Activated CD8-positive, alpha-beta memory T cell treated with anti-CD3 and anti-CD28 coated beads for 48 hours (primary cell): Measurements from ENCODE around the gene RALGPS2.

ENCODE experiments used
- DNase-seq, 3 experiments: peaks; one replicate each; pipeline ENCODE4 v3.0.0-alpha.2; 2020; ENCODE audit warnings: low read depth in 2 of 3, low spot score in 2 of 3

RALGPS2 gene

GRCh38 chr1:178724728-178725465 is at the start of gene RALGPS2:
Gene RALGPS2 (plus strand): TSS chr1:178725244. CDS start chr1:178776765, 51,521 bp downstream.
- DNase-seq: peak in 2 of 3 experiments; percentile 3 to 12

- DNase-seq: no peak
These were observed 45.8 kb upstream of the RALGPS2 start for GRCh38 chr1:178679237-178679636.

GRCh38 chr1:178682429-178682828 is 42.6 kb upstream of the RALGPS2 start:
- DNase-seq: no peak

- no peak for DNase-seq
These were observed 42.2 kb upstream of the RALGPS2 start for GRCh38 chr1:178682886-178683285.

GRCh38 chr1:178683291-178683690 is 41.8 kb upstream of the RALGPS2 start:
- DNase-seq: no peak

- no peak for DNase-seq
These were observed 40.9 kb upstream of the RALGPS2 start for GRCh38 chr1:178684111-178684510.

GRCh38 chr1:178684542-178685000 is 40.5 kb upstream of the RALGPS2 start:
- no peak for DNase-seq

GRCh38 chr1:178686407-178686806 is 38.6 kb upstream of the RALGPS2 start:
- DNase-seq: no peak

GRCh38 chr1:178688244-178688643 is 36.8 kb upstream of the RALGPS2 start:
- no peak for DNase-seq

- DNase-seq: no peak
These were observed 35.3 kb upstream of the RALGPS2 start for GRCh38 chr1:178689769-178690168.

GRCh38 chr1:178690496-178690895 is 34.5 kb upstream of the RALGPS2 start:
- no peak for DNase-seq

- DNase-seq: no peak
These were observed 32.3 kb upstream of the RALGPS2 start for GRCh38 chr1:178692564-178693327.

GRCh38 chr1:178693366-178693765 is 31.7 kb upstream of the RALGPS2 start:
- DNase-seq: no peak

- no peak for DNase-seq
These were observed 30.0 kb upstream of the RALGPS2 start for GRCh38 chr1:178694923-178695525.

- DNase-seq: no peak
These were observed 22.9 kb upstream of the RALGPS2 start for GRCh38 chr1:178702146-178702545.

- no peak for DNase-seq
These were observed 20.2 kb upstream of the RALGPS2 start for GRCh38 chr1:178704833-178705232.

- no peak for DNase-seq
These were observed 18.6 kb upstream of the RALGPS2 start for GRCh38 chr1:178706432-178706831.

- DNase-seq: no peak
These were observed 11.8 kb upstream of the RALGPS2 start for GRCh38 chr1:178713259-178713658.

GRCh38 chr1:178714453-178714852 is 10.6 kb upstream of the RALGPS2 start:
- DNase-seq: no peak

GRCh38 chr1:178716111-178716510 is 8.9 kb upstream of the RALGPS2 start:
- no peak for DNase-seq

GRCh38 chr1:178718520-178718919 is 6.5 kb upstream of the RALGPS2 start:
- no peak for DNase-seq

- DNase-seq: no peak
These were observed 1.5 kb upstream of the RALGPS2 start for GRCh38 chr1:178723546-178723945.
